GM18526 (cell line): ENCODE measurements around the gene KDM2B.

Source experiments
- POLR2A ChIP-seq: IDR thresholded peaks from 3 replicates; pipeline ENCODE4 v1.6.1; 2011; ENCODE audit not compliant: insufficient read length; ENCODE audit errors: extremely low read depth

KDM2B gene

DNA sequence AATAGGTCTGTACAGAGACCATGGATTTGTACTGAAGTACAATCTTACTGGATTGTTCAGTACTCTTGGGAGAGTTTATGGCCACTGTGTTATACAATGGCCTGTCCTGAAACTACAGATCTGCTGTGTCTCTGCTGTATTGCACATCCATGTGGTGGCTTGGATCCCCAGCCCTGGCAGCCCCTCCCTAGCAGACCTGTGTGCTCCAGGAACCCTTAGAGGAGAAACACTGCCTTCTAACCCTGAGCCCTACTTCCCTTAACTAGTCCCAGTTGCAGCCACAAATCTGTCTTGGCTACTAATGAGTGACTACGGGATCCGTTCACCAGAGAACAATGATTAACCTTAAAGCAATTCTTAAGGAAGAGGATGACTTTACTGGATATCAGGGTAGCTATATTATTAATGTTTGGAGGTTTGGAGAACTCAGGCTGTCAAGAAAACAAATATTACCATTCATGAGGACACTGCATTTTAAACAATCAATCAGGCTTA lies 153.2 kb downstream of the KDM2B start:
- TF ChIP-seq POLR2A, result no peak

DNA sequence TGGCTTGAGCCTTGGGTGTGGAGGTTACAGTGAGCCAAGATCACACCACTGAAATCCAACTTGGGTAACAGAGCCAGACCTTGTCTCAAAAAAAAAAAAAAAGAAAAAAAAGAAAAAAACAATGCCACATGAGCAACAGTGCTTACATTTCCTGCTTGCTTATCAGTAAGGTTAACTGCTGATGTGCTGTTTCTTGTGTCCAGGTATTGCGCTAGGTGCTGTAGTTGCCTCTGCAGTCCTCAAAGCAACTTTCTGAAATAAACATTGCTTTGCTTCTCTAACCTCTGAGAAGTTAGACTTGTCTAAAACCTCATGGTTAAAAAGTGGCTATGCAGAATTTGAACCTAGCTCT lies 156.2 kb downstream of the KDM2B start:
- TF ChIP-seq POLR2A, result no peak

DNA sequence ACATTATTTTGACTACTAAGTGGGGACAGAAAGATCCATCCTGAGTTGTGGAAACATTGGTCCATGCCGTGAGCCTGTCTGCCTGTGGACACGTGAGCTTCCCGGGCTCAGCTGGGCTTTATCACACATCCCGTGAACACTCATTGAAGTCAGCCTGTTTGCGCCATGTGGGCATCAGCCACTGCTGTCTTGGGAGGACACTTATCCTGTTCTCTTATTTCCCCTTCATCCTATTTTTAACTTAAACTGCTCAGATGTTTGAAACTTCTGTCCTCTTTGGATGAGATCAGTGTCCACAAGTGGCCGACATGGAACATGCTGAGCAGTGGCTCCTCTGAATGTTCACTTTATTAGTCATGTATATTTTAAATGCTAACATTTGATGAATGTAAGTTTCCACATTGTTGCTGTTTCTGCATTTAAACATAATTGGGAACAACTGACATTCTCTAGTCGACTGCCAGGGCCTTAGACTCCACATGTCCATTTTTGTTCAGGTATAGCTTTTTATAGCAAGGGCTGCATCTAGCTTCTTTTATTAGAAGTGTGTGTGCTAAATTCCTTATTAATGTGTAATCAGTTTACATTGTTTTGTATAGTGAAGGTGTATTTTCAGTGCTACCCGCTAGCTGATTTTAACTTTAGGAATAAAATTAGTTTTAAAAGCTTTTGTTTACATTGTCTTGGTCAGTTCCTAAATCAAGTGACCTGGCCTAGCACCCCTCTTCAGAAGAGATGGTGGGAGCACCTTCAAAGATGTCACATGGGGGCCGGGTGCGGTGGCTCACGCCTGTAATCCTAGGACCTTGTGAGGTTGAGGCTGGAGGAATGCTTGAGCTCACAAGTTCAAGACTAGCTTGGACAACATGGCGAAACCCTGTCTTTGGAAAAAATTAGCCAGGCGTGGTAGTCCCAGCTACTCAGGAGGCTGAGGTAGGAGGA lies 156.9 kb downstream of the KDM2B start:
- TF ChIP-seq POLR2A, result no peak

DNA sequence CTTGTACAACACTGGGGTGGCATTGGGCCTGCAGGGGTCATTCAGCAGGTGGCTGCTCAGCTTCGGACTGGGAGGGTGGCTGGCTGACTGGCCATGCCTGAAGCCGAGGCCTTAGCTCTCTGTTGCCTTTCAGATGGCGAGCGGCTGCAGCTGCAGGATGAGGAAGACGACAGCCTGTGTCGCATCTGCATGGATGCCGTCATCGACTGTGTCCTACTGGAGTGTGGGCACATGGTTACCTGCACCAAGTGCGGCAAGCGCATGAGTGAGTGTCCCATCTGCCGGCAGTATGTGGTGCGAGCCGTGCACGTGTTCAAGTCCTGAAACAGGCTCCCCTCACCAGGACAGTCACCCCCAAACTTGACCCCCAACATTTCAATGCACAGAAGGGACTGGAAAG lies 157.6 kb downstream of the KDM2B start:
- TF ChIP-seq POLR2A, result no peak

DNA sequence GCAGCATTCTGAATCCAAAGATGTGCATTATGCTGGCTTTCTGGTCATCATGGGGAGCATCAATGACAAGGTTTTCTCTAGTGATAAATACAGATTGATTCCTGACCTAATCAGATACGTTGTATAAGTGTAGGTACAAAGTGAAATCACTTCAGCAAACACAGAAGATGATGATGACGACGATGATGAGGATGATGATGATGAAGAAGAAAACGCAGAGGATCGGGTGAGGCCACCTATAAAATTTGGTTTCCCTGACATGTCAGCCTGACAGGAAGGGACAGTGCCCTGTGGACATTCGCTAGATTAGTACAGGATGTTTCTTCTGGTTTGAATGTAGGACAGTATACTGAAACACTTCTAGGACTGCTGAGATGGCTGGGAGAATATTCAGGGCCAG lies 160.7 kb downstream of the KDM2B start:
- TF ChIP-seq POLR2A, result no peak

DNA sequence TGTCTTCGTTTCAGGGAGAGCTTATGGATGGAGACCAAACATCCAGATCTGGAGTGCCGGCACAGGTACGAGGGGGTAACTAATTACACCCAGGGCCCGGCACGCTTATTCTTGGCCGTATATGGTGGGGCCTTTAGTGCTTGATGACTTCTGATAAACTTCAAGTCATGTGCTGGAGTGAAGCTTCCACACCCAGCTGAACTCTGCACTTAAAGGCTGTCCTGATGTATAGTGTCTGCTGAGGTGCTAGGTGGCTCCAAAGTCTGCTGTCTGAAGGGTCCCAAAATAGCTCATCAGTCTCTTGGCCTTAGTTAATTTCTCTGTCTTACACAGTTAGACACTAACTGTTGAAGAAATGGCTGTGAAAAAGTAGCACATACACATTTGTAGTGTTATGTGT lies 163.0 kb downstream of the KDM2B start:
- no peak for TF ChIP-seq POLR2A

DNA sequence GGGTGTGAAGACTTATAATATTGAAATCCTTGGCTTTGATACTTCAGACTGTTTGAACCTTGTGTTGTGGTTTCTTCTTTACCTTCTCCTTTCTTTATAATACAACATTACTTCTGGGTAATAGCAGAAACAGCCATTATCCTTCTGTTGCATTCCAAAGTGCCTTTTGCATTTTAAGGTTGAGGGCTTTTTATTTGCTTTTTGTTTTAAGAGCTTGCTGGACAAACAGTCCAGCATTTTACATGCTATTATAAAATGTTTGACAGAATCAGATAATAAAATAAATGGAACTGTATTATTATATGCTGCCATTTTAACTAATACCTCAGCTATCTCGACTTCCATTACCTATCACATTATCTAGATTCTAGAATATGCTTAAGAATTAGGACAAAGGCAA lies 166.9 kb downstream of the KDM2B start:
- TF ChIP-seq POLR2A, result no peak

DNA sequence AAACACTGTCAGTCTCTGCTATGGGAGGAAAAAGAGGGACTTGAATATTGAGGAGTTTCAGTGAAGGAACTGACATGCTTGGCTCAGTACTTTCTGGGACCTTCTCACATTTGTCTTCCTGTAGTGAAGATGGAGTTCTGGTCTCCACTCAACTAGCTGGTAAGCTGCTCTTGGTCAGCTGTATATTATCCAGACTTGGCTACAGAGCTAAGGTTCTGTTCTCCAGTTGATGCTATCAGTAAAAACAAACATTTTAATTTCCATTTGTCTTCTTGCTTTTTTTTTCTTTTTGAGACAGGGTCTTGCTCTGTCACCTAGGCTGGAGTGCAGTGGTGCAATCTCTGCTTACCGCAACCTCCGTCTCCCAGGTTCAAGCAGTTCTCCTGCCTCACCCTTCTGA lies 175.6 kb downstream of the KDM2B start:
- no peak for TF ChIP-seq POLR2A

DNA sequence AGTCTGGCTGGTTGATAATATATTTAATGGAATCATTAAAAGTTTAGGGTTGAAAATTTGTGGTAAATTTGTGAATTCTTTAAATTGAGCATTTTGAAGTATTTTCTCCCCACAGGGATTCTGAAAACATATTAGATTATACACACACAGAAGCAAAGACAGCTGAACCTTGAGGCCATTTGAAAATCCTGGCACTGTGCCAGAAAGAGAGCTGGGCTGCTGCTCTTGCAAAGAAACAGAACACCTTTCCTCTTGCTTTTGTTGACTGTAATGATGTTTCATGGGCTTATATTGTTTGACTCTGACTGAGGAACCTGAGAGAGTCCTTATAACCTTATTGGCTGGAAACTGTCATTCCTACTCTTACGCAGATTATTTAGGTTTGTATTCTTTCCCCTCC lies 176.1 kb downstream of the KDM2B start:
- TF ChIP-seq POLR2A, result no peak

DNA sequence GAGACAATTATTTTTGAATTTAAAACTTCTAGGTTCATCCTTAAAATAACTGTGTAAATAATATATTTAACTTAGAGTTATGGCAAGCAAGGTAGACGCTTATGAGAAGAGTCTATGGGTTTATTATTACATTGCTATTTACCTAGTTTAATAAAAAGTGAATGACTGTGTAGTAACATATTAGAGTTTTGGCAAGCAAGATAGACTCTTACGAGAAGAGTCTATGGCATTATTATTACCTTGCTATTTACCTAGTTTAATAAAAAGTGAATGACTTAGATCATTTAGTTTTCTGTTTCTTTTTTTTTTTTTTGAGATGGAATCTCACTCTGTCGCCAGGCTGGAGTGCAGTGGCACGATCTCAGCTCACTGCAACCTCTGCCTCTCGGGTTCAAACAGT lies 177.1 kb downstream of the KDM2B start:
- no peak for TF ChIP-seq POLR2A

DNA sequence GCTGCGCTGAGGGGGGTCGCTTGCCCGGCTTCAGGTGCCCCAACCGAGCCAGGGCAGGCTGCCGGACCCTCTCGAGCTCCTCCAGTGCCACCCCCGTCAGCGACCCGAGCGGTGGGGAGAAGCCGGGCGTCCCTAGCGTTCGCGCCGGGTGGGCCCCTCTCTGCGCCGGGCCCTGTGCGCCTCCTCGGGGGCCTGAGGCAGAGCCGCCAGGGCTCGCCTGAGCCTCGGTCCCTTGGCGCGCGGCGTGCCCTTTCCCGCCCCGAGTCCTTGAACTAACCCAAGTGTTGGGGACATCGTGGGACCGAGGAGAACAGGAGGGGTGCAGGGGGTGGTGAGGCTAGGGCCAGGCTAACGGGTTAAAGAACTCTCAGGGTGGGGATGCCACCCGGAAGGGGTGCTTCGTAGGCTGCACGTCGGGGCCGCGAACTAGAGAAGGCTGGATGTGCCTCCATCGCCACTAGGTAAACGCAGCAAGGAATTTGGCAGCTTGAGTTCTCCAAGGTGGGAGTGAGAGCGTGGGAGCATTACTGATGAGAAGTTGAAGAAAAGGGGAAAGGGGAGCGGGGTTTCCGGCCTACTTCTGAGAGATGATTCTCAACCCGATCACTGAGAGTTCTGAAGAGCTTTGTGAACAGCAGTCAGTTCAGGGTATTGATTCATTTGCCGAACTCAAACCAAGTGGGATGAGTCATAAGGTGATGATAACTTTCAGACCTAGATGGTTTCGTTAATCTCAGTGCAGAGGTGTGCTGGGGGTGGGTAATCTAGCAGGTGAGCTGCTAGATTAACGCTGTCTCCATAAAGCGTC lies 180.3 kb downstream of the KDM2B start:
- TF ChIP-seq POLR2A, result peak; percentile 43

DNA sequence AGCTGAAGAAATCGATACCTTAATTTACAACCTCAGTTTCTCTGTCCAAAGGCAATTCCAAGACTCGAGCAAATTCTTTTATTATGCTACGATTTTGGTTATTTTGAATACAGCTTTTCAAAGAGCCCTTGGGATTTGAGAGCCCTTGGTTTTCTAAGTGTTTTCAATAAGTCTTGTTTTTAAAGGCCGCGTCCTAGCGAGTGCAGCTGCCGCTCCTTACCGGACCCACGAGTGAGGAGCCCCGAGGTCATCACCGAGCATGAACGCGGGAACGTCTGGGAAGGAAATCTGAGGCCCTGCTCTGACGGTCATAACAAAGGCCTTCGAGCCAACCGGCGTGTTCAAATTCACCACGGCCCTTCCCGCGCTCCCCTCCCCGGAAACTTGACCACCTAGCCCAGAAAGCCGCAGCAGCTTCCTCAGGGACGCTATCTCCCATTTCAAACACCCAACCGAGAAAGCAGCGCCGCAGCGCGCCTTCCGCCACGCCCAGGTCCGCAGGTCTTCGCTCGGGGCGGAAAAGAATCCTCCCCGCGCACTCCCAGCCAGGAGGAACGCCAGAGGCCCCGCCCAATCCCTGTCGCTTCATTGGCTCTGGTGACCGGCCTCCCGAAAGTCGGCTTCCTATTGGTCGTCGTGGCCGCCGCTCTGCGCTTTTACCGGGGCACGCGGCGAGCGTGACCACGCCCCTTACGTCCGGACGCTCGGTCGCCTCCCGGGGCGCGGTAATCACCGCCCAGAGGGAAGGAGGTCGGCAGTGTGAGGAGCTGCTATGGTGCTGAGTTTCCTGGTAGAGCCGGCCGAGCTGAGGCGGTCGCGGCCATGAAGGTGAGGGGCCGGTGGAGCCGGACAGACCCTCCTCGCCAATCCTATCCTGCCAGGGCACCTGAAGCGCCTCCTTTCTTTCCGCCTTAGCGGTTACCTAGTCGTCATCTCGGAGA lies 181.2 kb downstream of the KDM2B start, which contains the start of gene RNF34:
TSS of gene RNF34 (plus strand) at position 728 of the 941 bp plus-strand sequence. CDS start at position 823, 95 bp downstream.
- peak; percentile 99 for TF ChIP-seq POLR2A

DNA sequence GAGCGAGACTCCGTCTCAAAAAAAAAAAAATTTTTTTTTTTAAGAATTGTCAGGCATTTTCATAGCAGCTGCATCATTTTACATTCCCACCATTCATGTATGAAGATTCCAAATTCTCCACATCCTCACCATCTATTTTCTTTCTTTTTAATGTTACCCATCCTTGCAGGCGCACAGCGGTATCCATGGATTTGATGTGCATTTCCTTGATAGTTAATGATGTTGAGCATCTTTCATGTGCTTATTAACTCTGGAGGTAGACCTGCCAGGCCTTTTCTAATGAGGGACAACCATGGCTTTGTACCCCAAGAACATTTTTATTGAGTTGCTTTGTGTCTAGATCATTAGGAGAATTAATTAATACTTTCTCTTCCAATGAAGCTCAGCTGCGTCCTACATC lies 182.5 kb downstream of the KDM2B start:
- TF ChIP-seq POLR2A, result no peak

DNA sequence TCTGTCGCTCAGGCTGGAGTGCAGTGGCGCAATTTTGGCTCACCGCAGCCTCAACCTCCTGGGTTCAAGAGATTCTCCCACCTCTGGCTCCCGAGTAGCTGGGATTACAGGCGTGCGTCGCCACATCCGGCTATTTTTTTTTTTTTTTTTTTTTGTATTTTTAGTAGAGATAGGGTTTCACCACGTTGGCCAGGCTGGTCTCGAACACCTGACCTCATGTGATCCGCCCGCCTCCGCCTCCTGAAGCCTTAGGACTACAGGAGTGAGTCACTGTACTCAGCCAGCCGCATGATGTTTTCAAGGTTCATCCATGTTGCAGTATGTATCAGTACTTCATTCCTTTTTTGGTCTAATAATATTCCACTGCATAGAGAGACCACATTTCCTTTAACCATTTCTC lies 183.3 kb downstream of the KDM2B start:
- no peak for TF ChIP-seq POLR2A

DNA sequence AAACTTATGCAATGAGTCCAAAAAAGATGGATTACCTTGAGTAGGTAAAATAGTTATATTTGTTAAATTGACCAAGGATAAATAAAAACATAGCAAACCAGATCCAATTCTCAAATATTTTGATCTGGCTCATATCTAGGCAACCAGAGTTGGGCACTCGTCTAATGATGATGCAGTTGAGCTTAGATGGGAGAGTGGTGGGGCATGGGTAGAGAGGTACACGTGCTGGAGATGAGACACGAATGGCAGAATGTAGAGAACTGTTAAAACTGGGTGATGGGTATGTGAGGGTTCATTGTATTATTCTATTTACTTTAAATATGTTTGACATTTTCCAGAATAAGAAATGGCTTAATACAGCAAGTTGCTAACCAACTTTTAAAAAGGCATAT lies 188.5 kb downstream of the KDM2B start:
- no peak for TF ChIP-seq POLR2A
